HEK293 (cell line): ENCODE measurements around the gene DBN1.
A peak's percentile ranks its signal among the peaks of the same experiment; 100 is the strongest.

Experiments
- CTCF ChIA-PET: fragments of 350-600 bp; formaldehyde crosslinking; extraction: SDS; loops from one replicate; lab custom pipeline; 2021; ENCODE audit warnings: antibody characterized with exemption; lab: Yijun Ruan, JAX
- POLR2A ChIA-PET: fragments of 300-600 bp; formaldehyde crosslinking; extraction: SDS; loops from one replicate; lab custom pipeline; 2020; ENCODE audit warnings: antibody characterized with exemption, inconsistent platforms; lab: Yijun Ruan, JAX
- H3K27ac ChIP-seq: fragments of 200-500 bp; sonication (Bioruptor generic); 2 replicates; pipeline ENCODE4 v1.5.1; 2014; ENCODE audit warnings: low read depth, low read length, control low read depth, inconsistent platforms; ENCODE audit errors: extremely low read depth
- H3K36me3 ChIP-seq, 2 experiments: fragments of 200-500 bp in 1 of 2; sonication (Bioruptor generic) in 1 of 2; 1 replicate in 1 of 2; 2 replicates in 1 of 2; pipeline ENCODE4 v1.5.1; 2014 to 2017; ENCODE audit warnings: inconsistent platforms in 2 of 2, low read length in 2 of 2; ENCODE audit not compliant: control insufficient read depth in 2 of 2, insufficient read depth in 1 of 2
- H3K4me1 ChIP-seq: fragments of 200-500 bp; sonication (Bioruptor generic); 2 replicates; pipeline ENCODE4 v1.5.1; 2014; ENCODE audit warnings: mild to moderate bottlenecking, low read length, inconsistent platforms; ENCODE audit not compliant: control insufficient read depth, insufficient read depth
- H3K4me3 ChIP-seq: 2 replicates; pipeline ENCODE4 v1.5.1; 2011; ENCODE audit warnings: low read depth, mild to moderate bottlenecking, control low read depth, low read length, moderate library complexity
- H3K9me3 ChIP-seq: fragments of 200-500 bp; sonication (Bioruptor generic); 2 replicates; pipeline ENCODE4 v1.5.1; 2014; ENCODE audit warnings: low read depth, low read length, inconsistent platforms; ENCODE audit not compliant: control insufficient read depth, insufficient read depth
- EGR2 ChIP-seq: fragments of 450-650 bp; formaldehyde crosslinking; IDR thresholded peaks from 2 replicates; pipeline ENCODE4 v1.5.1; 2016; ENCODE audit warnings: low read depth, missing biosample characterization, missing genetic modification characterization
- GLI2 ChIP-seq: fragments of 450-650 bp; formaldehyde crosslinking; IDR thresholded peaks from 2 replicates; pipeline ENCODE4; 2017; ENCODE audit warnings: missing biosample characterization, missing genetic modification characterization, low read depth, borderline replicate concordance
- HOXC10 ChIP-seq: sonication (generic); formaldehyde crosslinking; IDR thresholded peaks from 2 replicates; pipeline ENCODE4 v1.8.1; 2023; ENCODE audit warnings: mild to moderate bottlenecking, missing genetic modification reagents
- KLF9 ChIP-seq: fragments of 450-650 bp; formaldehyde crosslinking; IDR thresholded peaks from 2 replicates; pipeline ENCODE4 v1.5.1; 2016; ENCODE audit warnings: missing biosample characterization, missing genetic modification characterization, low read depth
- MEIS1 ChIP-seq: sonication (generic); formaldehyde crosslinking; IDR thresholded peaks from 2 replicates; pipeline ENCODE4 v1.8.1; 2022; ENCODE audit warnings: missing genetic modification reagents, mild to moderate bottlenecking, borderline replicate concordance
- RBAK ChIP-seq: fragments of 450-650 bp; formaldehyde crosslinking; IDR thresholded peaks from 2 replicates; pipeline ENCODE4 v1.5.1; 2016; ENCODE audit warnings: missing biosample characterization, missing genetic modification characterization
- REST ChIP-seq: fragments of 450-650 bp; formaldehyde crosslinking; IDR thresholded peaks from 2 replicates; pipeline ENCODE4 v1.5.1; 2016; ENCODE audit warnings: missing biosample characterization, missing genetic modification characterization
- YY1 ChIP-seq: fragments of 450-650 bp; formaldehyde crosslinking; IDR thresholded peaks from 2 replicates; pipeline ENCODE4 v1.5.1; 2018; ENCODE audit warnings: missing biosample characterization, missing genetic modification characterization
- ZBTB6 ChIP-seq: fragments of 450-650 bp; formaldehyde crosslinking; IDR thresholded peaks from 2 replicates; pipeline ENCODE4 v1.5.1; 2017; ENCODE audit warnings: missing biosample characterization, missing genetic modification characterization
- ZBTB8A ChIP-seq: fragments of 450-650 bp; formaldehyde crosslinking; IDR thresholded peaks from 2 replicates; pipeline ENCODE4 v1.5.1; 2016; ENCODE audit warnings: missing biosample characterization, missing genetic modification characterization
- ZFHX2 ChIP-seq: fragments of 450-650 bp; formaldehyde crosslinking; conservative IDR thresholded peaks from 2 replicates; pipeline ENCODE4 v1.5.1; 2016; ENCODE audit warnings: missing biosample characterization, missing genetic modification characterization
- ZFP37 ChIP-seq: fragments of 450-650 bp; formaldehyde crosslinking; IDR thresholded peaks from 2 replicates; pipeline ENCODE4 v1.5.1; 2016; ENCODE audit warnings: missing biosample characterization, missing genetic modification characterization
- ZIC2 ChIP-seq: fragments of 450-650 bp; formaldehyde crosslinking; IDR thresholded peaks from 2 replicates; pipeline ENCODE4 v1.5.1; 2016; ENCODE audit warnings: missing biosample characterization, missing genetic modification characterization
- ZNF155 ChIP-seq: fragments of 450-650 bp; formaldehyde crosslinking; IDR thresholded peaks from 2 replicates; pipeline ENCODE4 v1.5.1; 2016; ENCODE audit warnings: missing biosample characterization, missing genetic modification characterization
- ZNF311 ChIP-seq: fragments of 450-650 bp; formaldehyde crosslinking; IDR thresholded peaks from 2 replicates; pipeline ENCODE4 v1.5.1; 2017; ENCODE audit warnings: missing biosample characterization, missing genetic modification characterization, borderline replicate concordance
- ZNF335 ChIP-seq: fragments of 450-650 bp; formaldehyde crosslinking; conservative IDR thresholded peaks from 2 replicates; pipeline ENCODE4 v1.5.1; 2016; ENCODE audit warnings: missing biosample characterization, missing genetic modification characterization
- ZNF362 ChIP-seq: fragments of 450-650 bp; formaldehyde crosslinking; IDR thresholded peaks from 2 replicates; pipeline ENCODE4 v1.5.1; 2016; ENCODE audit warnings: missing biosample characterization, missing genetic modification characterization
- ZNF366 ChIP-seq: fragments of 450-650 bp; formaldehyde crosslinking; conservative IDR thresholded peaks from 2 replicates; pipeline ENCODE4 v1.5.1; 2016; ENCODE audit warnings: missing biosample characterization, missing genetic modification characterization
- ZNF433 ChIP-seq: fragments of 450-650 bp; formaldehyde crosslinking; IDR thresholded peaks from 2 replicates; pipeline ENCODE4 v1.5.1; 2016; ENCODE audit warnings: missing biosample characterization, missing genetic modification characterization, low read depth
- ZNF555 ChIP-seq: fragments of 450-650 bp; formaldehyde crosslinking; conservative IDR thresholded peaks from 2 replicates; pipeline ENCODE4 v1.5.1; 2017; ENCODE audit warnings: missing biosample characterization, mild to moderate bottlenecking, missing genetic modification characterization, inconsistent platforms
- ZNF561 ChIP-seq: fragments of 450-650 bp; IDR thresholded peaks from 2 replicates; pipeline ENCODE4 v1.5.1; 2018; ENCODE audit warnings: missing biosample characterization, missing genetic modification characterization, borderline replicate concordance
- ZNF776 ChIP-seq: fragments of 450-650 bp; formaldehyde crosslinking; IDR thresholded peaks from 2 replicates; pipeline ENCODE4 v1.5.0; 2017; ENCODE audit warnings: missing biosample characterization, missing genetic modification characterization, borderline replicate concordance
- ZNF830 ChIP-seq: fragments of 450-650 bp; IDR thresholded peaks from 2 replicates; pipeline ENCODE4 v1.5.0; 2018; ENCODE audit warnings: missing biosample characterization, missing genetic modification characterization, low read depth, mild to moderate bottlenecking, moderate library complexity
- ZNF843 ChIP-seq: fragments of 450-650 bp; formaldehyde crosslinking; IDR thresholded peaks from 2 replicates; pipeline ENCODE4 v1.5.1; 2016; ENCODE audit warnings: missing biosample characterization, missing genetic modification characterization
- TF ChIP-seq, protein P1 (sequence below): IDR thresholded peaks from 2 replicates; pipeline ENCODE4 v1.6.1; 2011; ENCODE audit warnings: mild to moderate bottlenecking, low read depth, low read length, borderline replicate concordance

DBN1 gene

DNA sequence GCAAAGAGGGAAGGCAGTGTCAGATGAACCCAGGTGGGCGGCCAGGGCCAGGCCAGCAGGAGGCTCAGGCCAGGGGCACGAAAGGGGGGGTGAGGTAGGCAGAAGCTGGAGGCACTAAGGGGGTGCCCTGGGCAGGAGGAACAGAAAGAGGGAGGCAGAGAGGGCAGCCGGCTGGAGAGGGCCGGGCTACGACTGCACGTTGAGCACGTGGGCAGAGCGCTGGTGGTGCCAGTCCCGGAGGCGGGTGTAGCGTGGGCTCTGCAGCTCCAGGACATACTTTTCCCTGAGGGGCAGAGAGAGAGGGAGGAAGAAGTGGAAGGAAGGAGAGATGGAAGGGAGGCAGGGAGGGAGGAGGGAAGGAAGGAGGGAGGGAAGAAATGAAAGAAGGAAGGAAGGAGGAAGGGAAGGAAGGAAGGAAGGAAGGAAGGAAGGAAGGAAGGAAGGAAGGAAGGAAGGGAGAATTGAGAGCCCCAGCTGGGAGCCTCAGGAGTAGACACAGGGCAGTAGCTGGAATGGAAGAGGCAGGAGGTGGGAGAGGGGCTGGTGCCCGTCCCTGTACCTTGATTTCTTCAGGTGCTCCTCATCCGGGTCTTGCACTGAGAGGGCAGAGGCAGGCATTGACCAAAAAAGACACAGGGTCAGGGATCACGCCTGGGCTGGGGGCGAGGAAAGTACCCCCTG lies 17.0 kb upstream of the DBN1 start:
- peaks cover 16 to 76% of the 10 kb centered on the region in 2 experiments; a peak in 2 of 3 replicates for H3K36me3 ChIP-seq
- no peak overlapping the region for H3K4me3 ChIP-seq
- peaks cover 11% of the 10 kb centered on the region for H3K4me1 ChIP-seq
- ChIA-PET CTCF (interaction anchor here (0.7 to 3.3 kb wide), 5 partner anchors 9 to 35 kb away, joined by 4 to 20 read pairs (median 7); no protein-coding TSS in a partner anchor), POLR2A (interaction anchor here (0.6 kb wide), 1 partner anchor 206 kb away, joined by 5 read pairs; no protein-coding TSS in a partner anchor)
- no peaks in the 10 kb centered on the region for H3K9me3 ChIP-seq
- no peak for TF ChIP-seq ZNF335 (tag by site-specific recombination)
- TF ChIP-seq ZBTB6 (tag by site-specific recombination), result no peak
- no peak for TF ChIP-seq ZNF830 (tag by site-specific recombination)
- no peak for TF ChIP-seq ZNF561 (tag by site-specific recombination)
- TF ChIP-seq HOXC10 (CRISPR knock-in tag), result no peak
- no peak for TF ChIP-seq ZNF433
- TF ChIP-seq ZFP37 (tag by site-specific recombination), result no peak
- TF ChIP-seq ZNF366 (tag by site-specific recombination), result peak; percentile 98
- TF ChIP-seq ZNF843 (tag by site-specific recombination), result no peak
- peak; percentile 95 for TF ChIP-seq EGR2 (tag by site-specific recombination)
- no peak for TF ChIP-seq ZBTB8A (tag by site-specific recombination)
- no peak for TF ChIP-seq GLI2 (tag by site-specific recombination)
- no peak for TF ChIP-seq ZNF311 (tag by site-specific recombination)
- TF ChIP-seq RBAK (tag by site-specific recombination), result no peak
- no peak for TF ChIP-seq ZNF776
- no peak for TF ChIP-seq MEIS1 (CRISPR knock-in tag)
- TF ChIP-seq ZFHX2 (tag by site-specific recombination), result peak; percentile 92
- no peak for TF ChIP-seq ZNF555 (tag by site-specific recombination)
- no peak overlapping the region for H3K27ac ChIP-seq

- Histone ChIP-seq H3K4me3 (no peak overlapping the region), H3K36me3 (peaks cover 16 to 79% of the 10 kb centered on the region in 2 experiments; a peak in 2 of 3 replicates), H3K4me1 (no peaks in the 10 kb centered on the region; the same call in 1 of the 2 replicates), H3K27ac (no peak overlapping the region), H3K9me3 (no peaks in the 10 kb centered on the region)
- ChIA-PET CTCF (interaction anchor here (1.0 to 3.3 kb wide), 5 partner anchors 11 to 31 kb away, joined by 3 to 20 read pairs (median 5); no protein-coding TSS in a partner anchor), POLR2A (interaction anchor here (0.5 to 1.6 kb wide), 4 partner anchors 7 to 28 kb away, joined by 3 to 5 read pairs (median 3); partner anchors contain the start of gene PDLIM7)
- no peak for TF ChIP-seq ZNF155 (tag by site-specific recombination)
- TF ChIP-seq ZIC2 (tag by site-specific recombination), result no peak
- TF ChIP-seq REST (tag by site-specific recombination), result no peak
- TF ChIP-seq YY1 (tag by site-specific recombination), result no peak
- no peak for TF ChIP-seq RBAK (tag by site-specific recombination)
- TF ChIP-seq, protein P1, sequence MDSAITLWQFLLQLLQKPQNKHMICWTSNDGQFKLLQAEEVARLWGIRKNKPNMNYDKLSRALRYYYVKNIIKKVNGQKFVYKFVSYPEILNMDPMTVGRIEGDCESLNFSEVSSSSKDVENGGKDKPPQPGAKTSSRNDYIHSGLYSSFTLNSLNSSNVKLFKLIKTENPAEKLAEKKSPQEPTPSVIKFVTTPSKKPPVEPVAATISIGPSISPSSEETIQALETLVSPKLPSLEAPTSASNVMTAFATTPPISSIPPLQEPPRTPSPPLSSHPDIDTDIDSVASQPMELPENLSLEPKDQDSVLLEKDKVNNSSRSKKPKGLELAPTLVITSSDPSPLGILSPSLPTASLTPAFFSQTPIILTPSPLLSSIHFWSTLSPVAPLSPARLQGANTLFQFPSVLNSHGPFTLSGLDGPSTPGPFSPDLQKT, result no peak
- peak; percentile 54 for TF ChIP-seq KLF9 (tag by site-specific recombination)
- TF ChIP-seq ZNF362 (tag by site-specific recombination), result no peak
- peak; percentile 69 for TF ChIP-seq EGR2 (tag by site-specific recombination)
- TF ChIP-seq ZFHX2 (tag by site-specific recombination), result peak; percentile 57
Measured at GRCh38 chr5:177489119-177489716, 15.8 kb upstream of the DBN1 start.
